HepG2 (cell line): ENCODE data around the gene MRO.

ENCODE experiments used
- RFX5 ChIP-seq: IDR thresholded peaks from 2 replicates; pipeline ENCODE4 v1.6.1; 2011; ENCODE audit warnings: low read depth, low read length, improper control_type of control experiment
- ZNF879 ChIP-seq: sonication (generic); formaldehyde crosslinking; IDR thresholded peaks from 2 replicates; pipeline ENCODE4 v1.8.1; 2023; ENCODE audit warnings: missing genetic modification reagents

GRCh38 chr18:50749945-50750344, 69.9 kb downstream of the MRO start:
- TF ChIP-seq RFX5 (no peak), ZNF879 (CRISPR knock-in tag) (no peak)
